BLaER1 (cell line): ENCODE data around the gene EME1.

Source experiments
- H3K27ac ChIP-seq: shearing (Covaris generic); formaldehyde crosslinking; 2 replicates; pipeline ENCODE4 v1.8.1; 2022
- H3K27me3 ChIP-seq: shearing (Covaris generic); formaldehyde crosslinking; 2 replicates; pipeline ENCODE4 v1.8.1; 2022
- H3K36me3 ChIP-seq: shearing (Covaris generic); formaldehyde crosslinking; 2 replicates; pipeline ENCODE4 v1.8.1; 2022
- H3K4me1 ChIP-seq: shearing (Covaris generic); formaldehyde crosslinking; 2 replicates; pipeline ENCODE4 v1.8.1; 2022
- H3K4me2 ChIP-seq: shearing (Covaris generic); formaldehyde crosslinking; 2 replicates; pipeline ENCODE4 v1.8.1; 2022
- H3K4me3 ChIP-seq: shearing (Covaris generic); formaldehyde crosslinking; 2 replicates; pipeline ENCODE4 v1.8.1; 2022
- H3K9ac ChIP-seq: shearing (Covaris generic); formaldehyde crosslinking; 2 replicates; pipeline ENCODE4 v1.8.1; 2022
- H3K9me3 ChIP-seq: shearing (Covaris generic); formaldehyde crosslinking; 2 replicates; pipeline ENCODE4 v1.8.1; 2022
- H4K20me1 ChIP-seq: shearing (Covaris generic); formaldehyde crosslinking; 2 replicates; pipeline ENCODE4 v1.8.1; 2022
- Cebpa-rat ChIP-seq: shearing (Covaris generic); IDR thresholded peaks from 2 replicates; pipeline ENCODE4 v1.8.1; 2022

EME1 gene

GRCh38 chr17:50348522-50349242 is 24.3 kb upstream of the EME1 start:
- Histone ChIP-seq H3K9ac (no peak overlapping the region), H3K4me1 (peaks cover 38% of the 10 kb centered on the region), H3K27ac (no peak overlapping the region), H3K36me3 (peaks cover 32% of the 10 kb centered on the region), H4K20me1 (peaks cover 66% of the 10 kb centered on the region), H3K4me3 (no peak overlapping the region), H3K9me3 (no peaks in the 10 kb centered on the region), H3K27me3 (no peaks in the 10 kb centered on the region), H3K4me2 (no peak overlapping the region)
- TF ChIP-seq Cebpa-rat, result no peak

GRCh38 chr17:50349243-50349600 is 23.8 kb upstream of the EME1 start:
- H4K20me1 ChIP-seq, result peaks cover 71% of the 10 kb centered on the region
- H3K36me3 ChIP-seq, result peaks cover 37% of the 10 kb centered on the region
- no peak overlapping the region for H3K9ac ChIP-seq
- peaks cover 36% of the 10 kb centered on the region for H3K4me1 ChIP-seq
- no peak for TF ChIP-seq Cebpa-rat
- H3K27ac ChIP-seq, result no peak overlapping the region
- no peaks in the 10 kb centered on the region for H3K27me3 ChIP-seq
- no peak overlapping the region for H3K4me3 ChIP-seq
- H3K4me2 ChIP-seq, result no peak overlapping the region
- no peaks in the 10 kb centered on the region for H3K9me3 ChIP-seq

- H4K20me1 ChIP-seq, result peaks cover 86% of the 10 kb centered on the region
- no peaks in the 10 kb centered on the region for H3K27me3 ChIP-seq
- TF ChIP-seq Cebpa-rat, result no peak
Observed at GRCh38 chr17:50350733-50351132, 22.3 kb upstream of the EME1 start.

DNA sequence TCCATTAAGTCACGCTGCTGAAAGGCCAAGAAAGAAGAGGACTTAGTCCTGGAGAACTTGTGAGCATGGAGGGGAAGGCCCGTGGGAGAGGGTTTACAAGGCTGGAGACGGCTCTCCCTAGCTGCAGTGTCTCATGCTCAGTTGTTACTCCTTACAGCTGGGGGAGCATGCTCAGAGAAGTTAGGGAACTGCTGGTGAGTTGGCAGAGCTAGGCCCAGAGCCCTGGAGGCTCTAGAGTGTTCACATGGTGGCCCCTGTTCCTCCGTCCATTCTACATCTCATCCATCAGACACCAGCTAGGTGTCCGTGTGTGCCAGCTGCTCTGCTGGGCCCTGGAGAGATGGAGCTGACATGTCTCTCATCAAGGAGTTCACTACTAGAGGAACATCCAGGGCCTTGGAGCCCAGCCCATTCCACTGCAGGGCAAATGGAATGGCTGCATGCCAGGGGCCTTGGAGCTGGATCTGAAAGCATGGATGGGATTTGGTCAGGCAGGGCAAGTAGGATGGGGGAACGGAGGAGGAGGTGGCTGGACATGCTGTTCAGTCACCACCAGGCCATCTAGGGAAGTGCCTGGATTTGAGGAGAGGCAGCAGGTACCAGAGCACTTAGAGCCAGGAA is 20.8 kb upstream of the EME1 start:
- Histone ChIP-seq H3K9me3 (no peaks in the 10 kb centered on the region), H3K27ac (no peak overlapping the region), H3K36me3 (peaks cover 67% of the 10 kb centered on the region), H3K27me3 (no peaks in the 10 kb centered on the region), H4K20me1 (peaks cover 94% of the 10 kb centered on the region), H3K9ac (no peak overlapping the region), H3K4me3 (no peak overlapping the region), H3K4me1 (peaks cover 26% of the 10 kb centered on the region), H3K4me2 (no peak overlapping the region)
- TF ChIP-seq Cebpa-rat, result no peak

More at GRCh38 chr17:50350733-50351132, 22.3 kb upstream of the EME1 start:
- H3K36me3 ChIP-seq, result peaks cover 52% of the 10 kb centered on the region
- no peak overlapping the region for H3K4me3 ChIP-seq
- H3K27ac ChIP-seq, result no peak overlapping the region
- H3K9me3 ChIP-seq, result no peaks in the 10 kb centered on the region
- no peak overlapping the region for H3K4me2 ChIP-seq
- peaks cover 24% of the 10 kb centered on the region for H3K4me1 ChIP-seq
- H3K9ac ChIP-seq, result no peak overlapping the region

GRCh38 chr17:50352693-50353599 is 20.1 kb upstream of the EME1 start:
- H3K4me1 ChIP-seq, result peaks cover 18% of the 10 kb centered on the region
- H3K27me3 ChIP-seq, result no peaks in the 10 kb centered on the region
- no peaks in the 10 kb centered on the region for H3K9me3 ChIP-seq
- H3K4me2 ChIP-seq, result no peak overlapping the region
- no peak overlapping the region for H3K9ac ChIP-seq
- H4K20me1 ChIP-seq, result peaks cover 94% of the 10 kb centered on the region
- H3K36me3 ChIP-seq, result peaks cover 74% of the 10 kb centered on the region
- H3K27ac ChIP-seq, result no peak overlapping the region
- no peak for TF ChIP-seq Cebpa-rat
- no peak overlapping the region for H3K4me3 ChIP-seq

- peaks cover 94% of the 10 kb centered on the region for H4K20me1 ChIP-seq
- H3K36me3 ChIP-seq, result peaks cover 81% of the 10 kb centered on the region
- H3K4me3 ChIP-seq, result no peak overlapping the region
- H3K4me1 ChIP-seq, result peaks cover 11% of the 10 kb centered on the region
- no peak overlapping the region for H3K9ac ChIP-seq
- H3K4me2 ChIP-seq, result no peak overlapping the region
- no peaks in the 10 kb centered on the region for H3K27me3 ChIP-seq
- H3K27ac ChIP-seq, result no peak overlapping the region
- H3K9me3 ChIP-seq, result no peaks in the 10 kb centered on the region
- TF ChIP-seq Cebpa-rat, result no peak
Observed at GRCh38 chr17:50353600-50354195, 19.3 kb upstream of the EME1 start.

GRCh38 chr17:50354198-50354597 is 18.8 kb upstream of the EME1 start:
- Histone ChIP-seq H3K27ac (no peak overlapping the region), H3K9ac (no peak overlapping the region), H3K27me3 (no peaks in the 10 kb centered on the region), H3K4me3 (no peak overlapping the region), H3K9me3 (no peaks in the 10 kb centered on the region), H3K36me3 (peaks cover 81% of the 10 kb centered on the region), H3K4me2 (no peak overlapping the region), H3K4me1 (peaks cover 9% of the 10 kb centered on the region; the same call in 1 of the 2 replicates), H4K20me1 (peaks cover 93% of the 10 kb centered on the region)
- no peak for TF ChIP-seq Cebpa-rat

DNA sequence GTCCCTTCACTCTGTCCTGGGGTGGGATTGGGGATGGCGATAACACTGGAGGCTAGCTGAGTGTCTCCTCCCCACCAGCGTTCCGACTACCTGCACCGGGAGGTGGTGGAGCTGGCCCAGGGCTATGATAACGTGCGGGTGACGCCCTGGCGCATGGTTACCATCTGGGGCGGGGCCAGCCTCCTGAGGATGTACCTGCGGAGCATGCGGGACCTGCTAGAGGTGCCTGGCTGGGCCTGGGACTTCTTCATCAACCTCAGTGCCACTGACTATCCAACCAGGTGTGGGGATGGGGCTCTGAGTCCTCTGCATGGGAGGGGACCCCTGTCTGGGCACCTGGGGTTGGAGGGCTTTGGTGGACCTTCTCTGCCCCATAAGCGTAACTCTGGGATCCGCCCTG is 18.3 kb upstream of the EME1 start:
- TF ChIP-seq Cebpa-rat, result no peak
- Histone ChIP-seq H4K20me1 (peaks cover 93% of the 10 kb centered on the region), H3K9me3 (no peaks in the 10 kb centered on the region), H3K4me3 (no peak overlapping the region), H3K36me3 (peaks cover 86% of the 10 kb centered on the region), H3K4me2 (no peak overlapping the region), H3K27ac (no peak overlapping the region), H3K4me1 (peaks cover 9% of the 10 kb centered on the region; the same call in 1 of the 2 replicates), H3K9ac (no peak overlapping the region), H3K27me3 (no peaks in the 10 kb centered on the region)

DNA sequence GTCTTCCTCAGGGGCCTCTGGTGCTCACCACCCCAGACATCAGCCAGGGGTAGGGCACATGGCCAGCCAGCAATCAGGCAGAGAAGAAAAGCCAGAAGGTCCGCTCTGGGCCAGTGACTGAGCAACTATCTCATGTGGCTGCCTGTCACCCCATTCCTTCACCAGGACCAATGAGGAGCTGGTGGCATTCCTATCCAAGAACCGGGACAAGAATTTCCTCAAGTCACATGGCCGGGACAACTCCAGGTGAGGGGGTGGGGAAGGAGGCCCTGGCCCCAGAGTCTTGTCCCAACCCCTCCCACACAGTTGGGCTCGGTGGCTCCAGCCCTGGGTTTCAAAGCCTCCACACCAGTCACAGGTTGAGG is 17.7 kb upstream of the EME1 start:
- TF ChIP-seq Cebpa-rat, result no peak
- no peak overlapping the region for H3K4me3 ChIP-seq
- H3K27ac ChIP-seq, result no peak overlapping the region
- H3K4me2 ChIP-seq, result no peak overlapping the region; the same call in 1 of the 2 replicates
- no peaks in the 10 kb centered on the region for H3K27me3 ChIP-seq
- H3K36me3 ChIP-seq, result peaks cover 91% of the 10 kb centered on the region
- peaks cover 9% of the 10 kb centered on the region; the same call in 1 of the 2 replicates for H3K4me1 ChIP-seq
- no peaks in the 10 kb centered on the region for H3K9me3 ChIP-seq
- H4K20me1 ChIP-seq, result peaks cover 96% of the 10 kb centered on the region
- H3K9ac ChIP-seq, result no peak overlapping the region
